Choroid plexus epithelial cell (primary cell): Measurements from ENCODE around the gene HSPA12A.

ENCODE experiments used
- DNase-seq: peaks from one replicate; pipeline ENCODE4 v3.0.0-alpha.2; 2010; ENCODE audit warnings: low read depth
- H3K4me3 ChIP-seq: 2 replicates; pipeline ENCODE4 v1.5.1; 2011; ENCODE audit warnings: low read depth, mild to moderate bottlenecking, control low read depth, low read length, moderate library complexity
- TF ChIP-seq, protein P1 (sequence below): conservative IDR thresholded peaks from 2 replicates; pipeline ENCODE4 v1.5.1; 2011; ENCODE audit warnings: low read depth, mild to moderate bottlenecking, control low read depth, inconsistent platforms, low read length, moderate library complexity

The HSPA12A gene

DNA sequence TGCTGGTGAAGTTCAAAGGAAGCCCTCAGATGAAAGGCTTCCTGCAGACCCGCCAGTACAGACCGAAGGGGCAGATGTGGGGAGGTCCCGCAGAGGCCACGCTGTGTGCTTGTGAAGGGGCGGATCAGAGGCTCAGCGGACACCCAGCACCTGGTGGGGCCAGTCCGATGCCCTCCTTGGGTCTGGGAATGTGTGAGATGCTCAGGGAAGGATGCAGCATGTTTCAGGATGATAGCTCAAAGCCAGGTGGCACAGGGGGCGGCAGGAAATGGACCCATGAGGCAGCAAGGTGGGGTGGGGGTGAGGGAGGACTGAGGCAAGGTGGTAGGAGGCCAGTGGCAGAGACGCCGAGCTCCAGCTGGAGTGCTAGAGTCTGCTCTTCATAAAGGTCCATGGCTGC lies 27.9 kb upstream of the HSPA12A start:
- TF ChIP-seq, protein P1, sequence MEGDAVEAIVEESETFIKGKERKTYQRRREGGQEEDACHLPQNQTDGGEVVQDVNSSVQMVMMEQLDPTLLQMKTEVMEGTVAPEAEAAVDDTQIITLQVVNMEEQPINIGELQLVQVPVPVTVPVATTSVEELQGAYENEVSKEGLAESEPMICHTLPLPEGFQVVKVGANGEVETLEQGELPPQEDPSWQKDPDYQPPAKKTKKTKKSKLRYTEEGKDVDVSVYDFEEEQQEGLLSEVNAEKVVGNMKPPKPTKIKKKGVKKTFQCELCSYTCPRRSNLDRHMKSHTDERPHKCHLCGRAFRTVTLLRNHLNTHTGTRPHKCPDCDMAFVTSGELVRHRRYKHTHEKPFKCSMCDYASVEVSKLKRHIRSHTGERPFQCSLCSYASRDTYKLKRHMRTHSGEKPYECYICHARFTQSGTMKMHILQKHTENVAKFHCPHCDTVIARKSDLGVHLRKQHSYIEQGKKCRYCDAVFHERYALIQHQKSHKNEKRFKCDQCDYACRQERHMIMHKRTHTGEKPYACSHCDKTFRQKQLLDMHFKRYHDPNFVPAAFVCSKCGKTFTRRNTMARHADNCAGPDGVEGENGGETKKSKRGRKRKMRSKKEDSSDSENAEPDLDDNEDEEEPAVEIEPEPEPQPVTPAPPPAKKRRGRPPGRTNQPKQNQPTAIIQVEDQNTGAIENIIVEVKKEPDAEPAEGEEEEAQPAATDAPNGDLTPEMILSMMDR, result no peak
- no peak overlapping the region for H3K4me3 ChIP-seq
- no peak for DNase-seq

DNA sequence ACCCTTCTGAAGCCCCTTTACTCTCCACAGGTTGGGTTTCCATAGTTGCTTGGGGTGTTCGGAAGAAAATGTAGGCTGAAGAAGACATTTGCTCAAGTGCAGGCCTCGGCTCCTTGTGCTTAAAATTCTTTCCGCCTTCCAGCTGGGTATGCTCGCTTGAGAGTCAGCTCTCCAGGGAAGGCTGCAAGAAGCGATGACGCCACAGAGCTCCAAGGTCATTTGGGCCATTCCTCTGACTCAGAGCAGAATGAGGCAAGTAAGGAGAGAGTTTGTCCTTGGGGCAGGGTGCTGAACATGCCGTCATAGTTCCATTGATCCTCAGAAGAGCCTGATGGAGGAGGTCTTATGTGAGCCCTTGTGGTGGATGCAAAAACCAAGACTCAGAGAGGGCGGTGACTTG lies 27.4 kb upstream of the HSPA12A start:
- TF ChIP-seq, protein P1, result no peak

DNA sequence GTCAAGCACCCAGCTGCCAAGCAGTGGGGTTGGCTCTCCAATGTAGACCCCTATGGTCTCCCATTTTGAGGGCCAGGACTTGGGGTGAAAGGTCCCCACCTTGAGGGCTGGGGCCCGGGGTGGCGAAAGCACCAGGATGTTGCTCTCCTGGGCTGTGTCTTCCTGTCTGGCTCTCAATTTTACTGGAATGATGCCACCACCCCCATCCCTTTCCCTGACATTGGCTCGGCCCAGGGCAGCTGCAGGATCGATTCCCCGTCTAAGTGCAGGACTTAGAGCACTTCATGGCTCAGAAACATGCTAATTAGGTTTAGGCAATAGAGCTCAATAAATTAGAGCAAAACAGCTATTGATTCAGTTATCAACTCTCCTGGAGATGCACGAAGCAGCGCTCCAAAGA lies 27.0 kb upstream of the HSPA12A start:
- no peak overlapping the region for H3K4me3 ChIP-seq
- DNase-seq, result no peak
- TF ChIP-seq, protein P1, result no peak

More for the DNA sequence above, 27.4 kb upstream of the HSPA12A start:
- DNase-seq, result peak; percentile 91
- H3K4me3 ChIP-seq, result no peak overlapping the region

DNA sequence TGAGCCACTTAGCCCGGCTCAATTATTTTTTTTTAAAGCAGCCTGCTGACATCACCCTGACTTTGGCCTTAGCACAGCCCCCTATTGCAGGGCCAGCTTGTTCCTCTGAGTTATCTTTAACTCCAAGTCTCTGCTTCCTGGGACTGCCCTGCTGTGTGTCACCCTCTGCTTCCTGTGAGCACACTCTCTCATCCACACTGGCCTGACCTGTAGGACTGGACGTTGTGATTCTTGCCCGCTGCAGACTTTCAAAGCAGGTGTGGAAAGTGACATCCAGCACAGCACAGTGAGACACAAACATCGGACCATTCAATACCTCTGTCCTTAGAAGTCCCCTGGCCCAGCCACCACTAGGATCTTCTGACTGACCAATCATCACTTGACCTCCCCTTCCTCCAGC lies 26.4 kb upstream of the HSPA12A start:
- no peak for DNase-seq
- TF ChIP-seq, protein P1, result no peak
- no peak overlapping the region for H3K4me3 ChIP-seq

DNA sequence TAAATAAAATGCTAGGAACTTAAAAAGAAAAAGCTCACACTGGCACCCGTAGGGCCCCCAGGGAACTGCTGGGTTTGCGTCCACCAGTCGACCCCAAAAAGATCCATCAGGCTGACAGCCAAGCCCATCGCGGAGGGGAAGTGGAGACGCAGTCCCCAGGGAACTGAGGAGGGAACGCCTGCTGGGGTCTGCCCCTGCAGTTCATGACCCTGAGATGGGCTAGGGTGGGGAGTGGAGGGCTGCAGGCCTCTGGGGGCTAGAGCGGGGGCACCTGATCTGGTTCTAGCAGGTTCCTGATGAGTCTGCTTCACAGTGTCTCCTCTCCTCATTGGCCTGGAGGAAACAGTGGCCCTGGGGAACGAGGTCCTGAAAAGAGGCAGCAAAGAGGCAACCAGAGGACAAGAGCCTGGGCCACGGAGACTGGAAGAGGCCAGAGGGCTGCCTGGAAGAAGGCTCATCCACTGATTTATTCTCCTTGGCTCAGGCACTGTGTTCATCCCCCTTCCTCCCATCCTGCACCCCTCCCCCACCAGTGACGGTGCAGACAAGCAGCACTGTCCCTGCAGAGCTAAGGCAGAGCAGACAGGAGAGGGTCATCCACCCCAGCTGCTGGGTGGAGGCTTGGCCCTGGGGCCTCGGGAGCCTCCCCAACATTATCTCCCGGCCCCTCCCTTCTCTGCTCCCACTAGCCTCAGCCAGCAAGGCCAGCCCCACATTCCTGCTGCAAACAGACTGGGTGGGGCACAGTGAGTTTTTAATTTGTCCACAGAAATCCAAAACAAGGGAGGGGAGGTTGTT lies 24.7 kb upstream of the HSPA12A start:
- DNase-seq, result no peak
- TF ChIP-seq, protein P1, result no peak
- no peak overlapping the region for H3K4me3 ChIP-seq

DNA sequence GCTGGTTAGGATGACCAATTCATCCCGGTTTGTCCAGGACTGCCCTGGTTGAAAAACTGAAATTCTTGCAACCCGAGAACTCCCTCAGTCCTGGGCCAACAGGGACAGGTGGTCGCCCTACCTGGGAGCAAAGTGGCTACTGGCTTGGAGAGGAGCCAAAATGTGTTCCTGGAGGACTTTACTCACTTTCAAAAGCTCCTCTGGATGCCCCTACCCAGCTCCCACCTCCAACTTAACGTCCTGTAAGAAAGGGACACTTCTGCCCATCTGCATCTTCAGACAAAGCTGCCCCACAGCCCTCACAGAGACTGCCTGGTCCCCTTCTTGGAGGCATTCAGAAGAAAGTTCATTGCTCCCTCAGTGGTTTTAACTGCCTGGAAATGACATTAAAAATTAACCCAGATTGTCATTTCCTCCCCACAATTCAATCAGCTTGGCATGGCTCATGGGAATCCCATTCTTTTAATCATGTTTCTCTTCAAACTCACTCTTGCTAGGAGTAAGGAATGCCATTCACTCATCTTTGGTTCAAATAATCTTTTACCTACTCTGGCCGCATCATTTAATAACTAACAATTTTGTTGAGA lies 24.0 kb upstream of the HSPA12A start:
- no peak for DNase-seq

More for the DNA sequence above, 24.0 kb upstream of the HSPA12A start:
- H3K4me3 ChIP-seq, result no peak overlapping the region
- TF ChIP-seq, protein P1, result no peak
